ENCODE measurements around the gene SFSWAP.
"Not testable (repeated sequence)": the region's sequence is repeated elsewhere in the genome, so short reads cannot be mapped to it uniquely, and the experiment has no call there.

The SFSWAP gene

DNA sequence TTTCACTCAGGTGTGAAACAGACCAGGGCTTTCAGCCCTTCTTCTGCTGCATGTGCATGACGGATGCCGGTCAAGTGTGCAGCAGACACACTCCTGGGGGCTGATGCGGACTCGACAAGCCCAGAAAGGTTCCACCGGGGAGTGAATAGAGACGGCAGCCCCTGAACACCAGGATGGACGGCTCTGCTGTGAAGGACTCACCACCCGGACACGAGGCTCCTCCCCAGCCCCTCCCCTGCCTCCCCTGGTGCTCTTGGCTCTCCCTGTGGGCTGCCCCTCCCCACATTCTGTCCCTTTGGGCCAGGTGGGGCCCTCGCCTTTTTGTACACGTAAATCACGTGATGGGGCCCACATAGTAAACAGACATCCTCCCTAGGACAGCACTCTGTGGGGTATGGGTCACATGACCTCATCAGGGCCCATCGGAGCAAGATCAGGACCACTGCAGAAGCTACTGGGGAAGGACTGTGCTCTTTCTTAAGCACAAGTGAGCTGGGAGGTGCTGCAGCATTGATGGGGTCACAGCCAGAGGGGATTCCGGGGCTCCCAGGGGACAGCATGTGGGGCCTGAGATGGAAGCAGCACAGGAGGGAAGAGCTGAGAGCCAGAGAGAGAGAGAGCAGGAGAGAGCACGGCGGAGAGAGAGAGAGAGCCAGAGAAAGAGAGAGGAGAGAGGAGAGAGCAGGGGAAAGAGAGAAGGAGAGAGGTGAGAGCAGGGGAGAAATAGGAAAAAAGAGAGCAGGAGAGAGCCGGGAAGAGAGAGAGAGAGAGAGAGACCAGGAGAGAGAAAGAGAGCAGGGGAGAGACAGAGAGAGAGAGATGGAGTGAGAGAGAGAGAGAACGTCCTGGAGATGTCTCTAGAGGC, 30.3 kb upstream of the SFSWAP start:
- DNase-seq, result not testable (repeated sequence)

DNA sequence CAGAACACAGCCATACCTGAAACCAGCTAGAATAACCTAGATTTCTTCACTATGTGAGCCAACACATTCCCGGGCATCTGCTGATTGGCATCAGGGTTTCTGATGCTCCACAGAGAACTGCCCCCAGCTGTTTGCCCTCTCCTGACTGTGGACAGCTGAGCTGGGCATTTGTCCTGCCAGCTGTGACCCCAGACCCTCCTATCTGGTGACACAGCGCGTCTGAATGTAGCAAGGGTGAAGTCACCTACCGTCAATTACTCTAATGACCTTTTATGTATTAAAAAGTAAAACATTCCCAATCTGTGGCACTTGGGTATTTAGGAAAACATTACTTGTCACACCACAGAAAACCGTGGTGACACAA, 29.7 kb upstream of the SFSWAP start:
- DNase-seq, result no peak

- not testable (repeated sequence) for DNase-seq
Observed at GRCh38 chr12:131681746-131682509, 29.0 kb upstream of the SFSWAP start.

- DNase-seq, result no peak
Observed at GRCh38 chr12:131682510-131682895, 28.4 kb upstream of the SFSWAP start.

DNA sequence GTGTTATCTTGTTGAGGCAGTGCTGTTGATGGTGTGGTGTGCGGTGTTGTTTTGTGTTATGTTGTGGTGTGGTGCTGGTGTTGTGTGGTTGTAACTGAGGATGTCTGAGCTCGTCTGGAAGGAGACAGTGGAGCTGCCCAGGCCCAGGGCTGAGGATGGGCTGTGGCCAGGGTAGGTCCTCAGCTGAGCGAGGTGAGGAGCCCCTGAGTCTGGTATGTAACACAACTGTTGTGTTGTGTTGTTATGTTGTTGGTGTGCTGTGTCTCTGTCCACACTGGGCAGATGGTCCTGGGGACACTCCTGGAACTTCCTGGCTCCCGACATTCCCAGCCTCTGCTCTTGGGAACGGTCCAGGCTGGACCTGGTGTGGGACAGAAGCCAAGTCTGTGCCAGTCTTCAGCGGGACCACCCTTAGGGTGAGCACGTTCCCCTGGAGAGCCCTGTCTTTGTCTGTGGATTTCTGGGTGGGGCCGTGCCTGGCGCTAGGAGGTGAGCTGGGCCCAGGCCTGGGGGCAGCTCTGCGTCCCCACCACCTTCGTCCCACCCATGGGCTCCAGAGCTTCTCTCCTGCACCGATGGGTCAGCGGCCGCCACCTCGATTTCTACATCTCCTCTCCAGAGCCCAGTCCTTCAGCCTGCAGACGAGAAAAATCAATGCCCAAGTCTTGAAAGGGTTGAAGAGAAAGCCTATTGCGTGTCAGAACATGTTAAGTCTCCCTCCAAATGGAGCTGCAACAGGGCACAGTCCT, 27.4 kb upstream of the SFSWAP start:
- no peak for DNase-seq

GRCh38 chr12:131684015-131684725, 26.7 kb upstream of the SFSWAP start:
- no peak for DNase-seq

DNA sequence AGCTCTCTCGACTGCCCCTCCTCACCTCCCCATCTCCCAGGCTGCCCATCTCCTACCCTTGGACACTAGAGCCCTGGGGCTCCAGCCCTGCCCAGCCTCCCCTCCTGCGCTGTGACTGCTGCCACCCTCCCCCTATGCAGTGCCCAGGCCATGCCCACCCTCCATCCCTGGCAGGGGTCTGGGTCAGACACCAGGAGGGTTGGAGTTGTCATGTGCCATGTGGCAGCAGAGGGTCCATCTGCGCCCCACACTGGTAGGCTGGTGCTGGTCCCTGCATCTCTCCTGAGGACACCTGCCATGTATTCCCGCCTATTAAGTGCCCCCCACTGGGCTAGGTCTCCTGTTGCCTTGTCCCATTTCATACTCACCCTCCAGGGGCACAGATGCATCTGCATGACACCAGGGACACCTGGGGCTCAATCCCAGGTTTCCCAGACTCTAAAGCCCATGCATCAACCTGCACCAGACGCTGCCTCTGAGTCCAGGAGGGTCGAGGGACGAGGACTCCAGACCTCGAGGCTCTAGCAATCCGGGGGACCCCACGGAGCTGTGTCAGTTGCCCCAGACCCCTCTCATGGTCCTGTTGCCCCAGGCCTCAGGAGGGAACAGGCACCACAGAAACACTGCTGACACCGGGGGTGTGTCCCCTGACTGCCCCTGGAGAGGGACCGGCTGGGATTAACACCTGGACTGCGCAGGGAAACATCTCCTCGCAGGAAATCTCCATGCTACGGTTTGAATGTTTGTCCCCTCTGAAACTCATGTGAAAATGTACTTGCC, 23.4 kb upstream of the SFSWAP start:
- no peak for DNase-seq

DNA sequence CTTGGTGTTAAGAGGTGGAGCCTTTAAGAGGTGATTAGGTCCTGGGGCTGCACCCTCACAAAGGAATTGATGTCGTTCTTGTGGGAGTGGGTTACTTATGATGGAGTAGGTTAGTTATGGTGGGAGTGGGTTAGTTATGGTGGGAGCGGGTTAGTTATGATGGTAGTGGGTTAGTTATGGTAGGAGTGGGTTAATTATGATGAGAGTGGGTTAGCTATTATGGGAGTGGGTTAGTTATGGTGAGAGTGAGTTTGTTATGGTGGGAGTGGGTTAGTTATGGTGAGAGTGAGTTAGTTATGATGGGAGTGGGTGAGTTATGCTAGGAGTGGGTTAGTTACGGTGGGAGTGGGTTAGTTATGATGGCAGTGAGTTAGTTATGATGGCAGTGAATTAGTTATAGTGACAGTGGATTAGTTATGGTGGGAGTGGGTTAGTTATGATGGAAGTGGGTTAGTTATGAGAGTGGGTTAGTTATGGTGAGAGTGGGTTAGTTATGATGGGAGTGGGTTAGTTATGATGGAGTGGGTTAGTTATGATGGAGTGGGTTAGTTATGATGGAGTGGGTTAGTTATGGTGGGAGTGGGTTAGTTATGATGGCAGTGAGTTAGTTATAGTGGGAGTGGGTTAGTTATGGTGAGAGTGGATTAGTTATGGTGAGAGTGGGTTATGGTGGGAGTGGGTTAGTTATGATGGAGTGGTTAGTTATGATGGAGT, 22.6 kb upstream of the SFSWAP start:
- no peak for DNase-seq

DNA sequence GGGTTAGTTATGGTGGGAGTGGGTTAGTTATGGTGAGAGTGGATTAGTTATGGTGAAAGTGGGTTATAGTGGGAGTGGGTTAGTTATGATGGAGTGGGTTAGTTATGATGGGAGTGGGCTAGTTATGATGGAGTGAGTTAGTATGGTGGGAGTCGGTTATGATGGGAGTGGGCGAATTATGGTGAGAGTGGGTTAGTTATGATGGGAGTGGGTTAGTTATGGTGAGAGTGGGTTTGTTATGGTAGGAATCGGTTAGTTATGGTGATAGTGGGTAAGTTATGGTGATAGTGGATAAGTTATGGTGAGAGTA, 22.1 kb upstream of the SFSWAP start:
- no peak for DNase-seq

GRCh38 chr12:131690320-131690719, 20.6 kb upstream of the SFSWAP start:
- DNase-seq, result no peak

DNA sequence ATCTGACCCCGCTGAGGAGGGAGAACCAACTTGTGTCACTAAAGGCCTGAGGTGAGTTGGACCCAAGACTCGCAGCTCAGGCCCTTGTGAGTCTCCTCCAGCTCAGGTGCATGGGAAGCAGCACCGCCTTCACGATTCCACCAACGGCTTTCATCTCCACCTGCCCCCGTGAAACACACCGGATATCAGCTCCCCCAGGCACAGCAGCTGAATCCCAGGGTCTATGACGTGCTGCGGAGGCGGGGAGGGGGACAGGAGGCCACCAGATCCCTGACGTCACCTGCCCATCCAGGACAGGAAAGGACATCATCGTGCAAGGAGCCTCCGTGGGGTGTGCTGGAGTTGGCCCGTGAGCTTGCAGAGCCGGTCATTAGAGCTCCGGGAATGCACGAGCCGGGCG, 18.5 kb upstream of the SFSWAP start:
- DNase-seq, result no peak

DNA sequence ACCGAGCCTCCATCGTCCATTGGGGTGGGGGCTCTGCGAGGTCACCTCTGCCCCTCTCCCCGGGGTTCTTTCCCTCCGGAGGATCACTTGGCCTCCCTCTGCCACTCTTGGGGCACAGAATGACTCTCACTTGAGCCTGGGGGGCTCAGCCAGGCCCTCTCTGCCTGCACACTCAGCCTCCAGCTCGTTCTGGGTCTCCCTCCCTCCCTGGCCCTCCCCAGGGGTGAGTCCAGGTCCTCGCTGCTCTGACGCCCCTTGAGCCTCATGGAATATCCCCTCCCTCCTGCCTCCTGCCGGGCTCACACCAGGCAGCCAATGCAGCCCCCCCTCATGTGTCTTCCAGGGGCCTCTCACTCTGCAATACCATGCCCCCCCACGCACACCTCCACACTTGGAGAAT, 17.7 kb upstream of the SFSWAP start:
- DNase-seq, result no peak

GRCh38 chr12:131694116-131694838, 16.6 kb upstream of the SFSWAP start:
- no peak for DNase-seq

DNA sequence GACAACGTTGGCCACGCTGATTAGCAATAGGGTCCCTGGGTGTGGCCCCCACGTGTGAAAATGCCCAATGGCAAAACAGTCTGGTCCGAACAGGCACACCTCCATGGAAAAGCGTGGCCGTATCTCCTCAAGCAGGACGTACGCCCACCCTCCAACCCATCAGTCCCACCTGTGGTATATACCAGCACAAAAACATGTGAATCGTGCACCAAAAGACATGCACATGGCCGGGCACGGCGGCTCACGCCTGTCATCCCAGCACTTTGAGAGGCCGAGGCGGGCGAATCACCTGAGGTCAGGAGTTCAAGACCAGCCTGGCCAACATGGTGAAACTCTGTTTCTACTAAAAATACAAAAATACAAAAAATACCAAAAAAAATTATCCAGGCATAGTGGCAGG, 14.9 kb upstream of the SFSWAP start:
- DNase-seq, result no peak

- DNase-seq, result no peak
Observed at GRCh38 chr12:131698286-131698685, 12.6 kb upstream of the SFSWAP start.

- no peak for DNase-seq
Observed at GRCh38 chr12:131699434-131699833, 11.5 kb upstream of the SFSWAP start.

- DNase-seq, result no peak
Observed at GRCh38 chr12:131700271-131700670, 10.6 kb upstream of the SFSWAP start.

DNA sequence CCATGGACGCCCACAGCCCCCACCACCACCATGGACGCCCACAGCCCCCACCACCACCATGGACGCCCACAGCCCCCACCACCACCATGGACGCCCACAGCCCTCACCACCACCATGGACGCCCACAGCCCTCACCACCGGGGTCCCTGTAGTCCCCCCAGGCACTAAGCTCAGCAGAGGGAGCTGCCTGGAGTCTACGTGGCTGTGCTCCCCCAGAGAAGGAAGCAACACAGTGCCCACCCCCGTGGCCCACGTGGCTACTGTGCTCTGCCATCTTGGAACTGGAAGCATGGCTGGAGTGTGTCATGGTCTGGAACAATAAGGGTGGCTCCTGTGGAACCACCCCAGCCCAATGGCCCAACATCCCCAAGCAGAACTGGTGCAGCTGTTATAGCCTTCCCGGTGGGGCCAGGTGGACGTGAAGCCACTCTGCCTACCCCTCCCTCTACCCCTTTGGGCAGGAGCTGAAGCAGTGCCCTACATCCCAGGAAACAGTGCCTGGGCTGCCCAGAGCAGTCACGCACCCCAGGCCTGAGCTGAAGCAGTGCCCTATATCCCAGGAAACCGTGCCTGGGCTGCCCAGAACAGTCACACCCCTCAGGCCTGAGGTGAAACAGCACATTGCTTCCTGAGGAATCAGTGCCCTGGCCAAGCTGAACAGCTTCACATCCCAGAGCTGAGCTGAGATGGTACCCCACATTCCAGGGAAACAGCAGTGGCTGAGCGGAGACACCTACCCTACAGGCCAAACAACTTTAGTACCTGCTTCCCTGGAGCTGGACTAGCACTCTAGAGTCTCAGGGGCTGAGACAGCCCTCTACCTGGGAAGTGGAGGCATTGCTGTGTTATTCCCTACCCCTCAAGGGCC, 9.0 kb upstream of the SFSWAP start:
- DNase-seq, result no peak

DNA sequence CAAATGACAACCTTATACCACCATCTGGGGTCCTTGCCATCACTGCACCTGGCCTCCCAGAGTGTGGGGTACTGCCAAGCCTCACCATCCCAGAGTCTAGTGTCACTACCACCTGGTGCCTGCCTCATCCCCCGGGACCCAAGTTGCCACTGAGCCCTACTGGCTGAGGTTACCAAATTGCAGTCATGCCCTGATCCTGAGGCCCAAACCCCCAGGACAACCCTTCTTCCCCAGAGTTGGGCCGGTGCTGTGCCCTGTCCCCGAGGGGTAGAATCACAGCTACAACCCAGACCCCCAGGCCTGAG, 8.4 kb upstream of the SFSWAP start:
- DNase-seq, result no peak

GRCh38 chr12:131703161-131703560, 7.7 kb upstream of the SFSWAP start:
- DNase-seq, result no peak
